GM20000 (cell line): ENCODE measurements around the gene PRSS36.

Experiments
- DNase-seq: peaks from one replicate; pipeline ENCODE4 v3.0.0; 2012; ENCODE audit warnings: low spot score
- CTCF ChIP-seq: IDR thresholded peaks from 2 replicates; pipeline ENCODE4 v1.5.1; 2012; ENCODE audit warnings: mild to moderate bottlenecking, control low read depth; ENCODE audit errors: extremely low read depth, missing control alignments

The PRSS36 gene

GRCh38 chr16:31192856-31193642, 43.2 kb upstream of the PRSS36 start:
- DNase-seq, result no peak
- no peak for TF ChIP-seq CTCF

- DNase-seq, result no peak
- TF ChIP-seq CTCF, result no peak
These were observed 42.0 kb upstream of the PRSS36 start for GRCh38 chr16:31191697-31192428.

GRCh38 chr16:31190818-31191444, 41.1 kb upstream of the PRSS36 start:
- TF ChIP-seq CTCF, result no peak
- no peak for DNase-seq

- DNase-seq, result no peak
- TF ChIP-seq CTCF, result no peak
These were observed 40.2 kb upstream of the PRSS36 start for GRCh38 chr16:31190061-31190460.

GRCh38 chr16:31189412-31189778, 39.5 kb upstream of the PRSS36 start:
- TF ChIP-seq CTCF, result no peak
- DNase-seq, result no peak

- no peak for DNase-seq
- TF ChIP-seq CTCF, result no peak
These were observed 38.9 kb upstream of the PRSS36 start for GRCh38 chr16:31188450-31189411.
